Measurements from ENCODE around the gene SLC16A12.

- TF ChIP-seq REST (IDR thresholded peaks at IDR 0.05; ENCODE audit: insufficient read depth in 1 of 2, low read depth in 2 of 2, low read length in 2 of 2) (no peak), POLR2AphosphoS5 (IDR thresholded peaks at IDR 0.05; ENCODE audit: low read depth, low read length) (no peak), TAF1 (IDR thresholded peaks at IDR 0.05; ENCODE audit: borderline replicate concordance, insufficient read depth, low read length) (no peak)
These were observed 598 bp downstream of the SLC16A12 start for GRCh38 chr10:89534826-89535166.

Measured in PFSK-1 (cell line).